ENCODE measurements around the gene CCDC71L.
A peak's percentile ranks its signal among the peaks of the same experiment; 100 is the strongest.

Gene CCDC71L

GRCh38 chr7:106658316-106659165 is 2.4 kb downstream of the CCDC71L start:
- no peak for DNase-seq

DNA sequence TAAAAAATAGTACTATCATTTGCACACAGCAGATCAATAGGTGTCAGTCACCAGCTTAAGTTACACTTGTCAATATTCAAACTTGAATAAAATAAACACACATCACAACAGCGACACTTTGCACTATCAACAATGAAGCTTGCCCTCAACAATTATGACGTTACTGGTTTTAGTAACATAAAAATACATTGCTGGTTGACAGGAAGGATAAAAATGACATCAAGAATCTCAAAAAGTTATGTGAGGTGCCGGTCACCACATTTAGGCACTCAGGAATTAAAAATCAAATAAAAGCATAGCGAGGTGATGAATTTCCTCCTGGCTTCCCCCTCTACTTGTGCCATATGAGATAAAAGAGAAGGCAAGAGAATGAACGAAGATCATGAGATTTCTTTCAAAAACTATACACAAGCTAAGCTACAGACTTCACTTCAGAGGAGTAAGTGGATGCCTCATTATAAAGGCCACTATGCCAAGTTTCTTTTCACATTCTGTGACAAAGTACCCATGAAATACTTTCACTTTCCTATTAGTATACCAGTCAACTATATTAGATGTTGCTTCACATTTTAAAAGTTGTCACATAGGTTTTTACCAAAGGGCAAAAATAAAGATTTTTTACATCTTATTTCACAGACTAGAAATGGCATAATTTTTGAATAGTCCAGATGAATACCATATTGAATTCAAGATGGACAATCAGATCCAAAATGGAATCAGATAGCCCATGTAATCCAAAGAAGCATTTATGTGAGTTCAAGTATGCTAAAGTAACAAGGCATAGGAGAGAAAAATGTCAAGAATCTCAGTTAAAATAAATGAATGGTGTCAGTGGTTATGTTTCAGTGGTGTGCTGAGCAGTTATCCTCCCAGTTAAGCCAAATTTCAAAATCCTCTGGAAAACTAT is 3.6 kb downstream of the CCDC71L start:
- no peak for DNase-seq

GRCh38 chr7:106655703-106656498 is 5.1 kb downstream of the CCDC71L start:
- DNase-seq, result no peak

DNA sequence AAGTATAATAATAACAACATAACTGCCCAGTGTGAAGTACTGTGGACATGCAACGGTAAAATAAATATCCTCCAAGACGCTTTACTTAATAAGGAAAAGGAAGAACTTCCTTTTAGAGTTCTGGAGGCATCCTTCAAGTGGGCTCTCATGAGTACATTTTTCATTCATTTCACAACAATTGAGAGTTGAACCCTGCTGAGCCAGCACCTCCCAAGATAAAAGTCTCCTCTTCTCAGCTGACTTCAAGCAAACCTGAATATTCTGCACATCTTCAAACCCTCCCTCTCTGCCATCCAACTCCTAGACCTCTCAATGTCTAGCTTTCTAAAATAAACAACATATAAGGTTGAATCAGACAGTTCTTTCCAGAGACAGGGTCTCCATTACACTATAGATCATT is 7.5 kb downstream of the CCDC71L start:
- DNase-seq, result no peak

GRCh38 chr7:106652909-106653308 is 8.0 kb downstream of the CCDC71L start:
- no peak for DNase-seq

- no peak for DNase-seq
Observed at GRCh38 chr7:106652092-106652491, 8.9 kb downstream of the CCDC71L start.

- no peak for DNase-seq
Observed at GRCh38 chr7:106646256-106646655, 14.7 kb downstream of the CCDC71L start.

- no peak for DNase-seq
Observed at GRCh38 chr7:106644999-106645398, 16.0 kb downstream of the CCDC71L start.

DNA sequence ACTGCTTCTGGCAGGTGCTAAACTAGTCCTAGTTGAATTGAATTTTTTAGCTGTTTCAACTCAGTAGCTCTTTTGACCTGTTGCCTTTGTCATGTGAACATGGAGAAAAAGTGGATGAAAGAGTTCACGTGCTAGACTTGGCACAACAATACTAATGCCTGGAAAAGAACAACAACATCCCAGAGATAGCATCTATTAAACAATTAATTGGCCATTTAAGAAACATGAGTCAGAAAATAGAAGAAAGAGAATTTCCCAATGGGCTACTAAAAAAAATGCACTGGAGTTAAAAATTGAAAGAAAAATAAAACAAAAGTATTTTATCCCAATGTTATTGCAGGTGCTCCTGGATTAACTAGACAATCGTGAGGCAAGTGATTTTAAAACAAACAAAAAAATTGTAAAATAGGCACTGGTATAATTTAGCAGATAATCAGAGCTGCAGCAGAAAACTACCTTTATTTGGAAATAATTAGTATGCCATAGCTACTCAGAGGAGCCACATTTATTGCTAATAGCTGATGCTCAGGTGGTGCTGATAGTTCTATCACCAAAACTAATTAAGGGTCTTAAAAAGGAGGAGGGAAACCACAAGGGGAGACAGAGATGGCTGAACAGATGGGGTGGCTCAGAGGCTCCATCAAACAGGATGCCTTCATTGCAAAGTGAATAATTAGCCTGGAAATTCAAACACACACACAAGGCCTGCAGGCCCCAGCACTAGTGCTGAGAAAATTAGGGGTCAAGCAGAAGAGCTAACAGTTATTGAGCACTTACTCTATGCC is 17.6 kb downstream of the CCDC71L start:
- no peak for DNase-seq

DNA sequence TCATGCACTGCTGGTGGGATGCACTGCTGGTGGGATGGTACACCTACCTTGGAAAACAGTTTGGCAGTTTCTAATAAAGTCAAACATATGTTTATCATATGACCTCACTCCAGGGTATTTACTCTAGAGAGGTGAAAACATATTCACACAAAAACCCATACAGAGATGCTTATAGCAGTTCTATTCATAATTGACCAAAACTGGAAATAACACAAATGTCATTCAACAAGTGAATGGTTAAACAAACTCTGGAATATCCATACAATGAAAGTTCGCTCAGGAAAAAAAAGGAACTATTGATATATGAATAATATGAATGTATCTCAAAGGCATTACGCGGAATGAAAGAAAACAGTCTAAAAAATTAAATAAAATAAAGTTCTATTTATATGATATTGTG is 19.5 kb downstream of the CCDC71L start:
- no peak for DNase-seq

DNA sequence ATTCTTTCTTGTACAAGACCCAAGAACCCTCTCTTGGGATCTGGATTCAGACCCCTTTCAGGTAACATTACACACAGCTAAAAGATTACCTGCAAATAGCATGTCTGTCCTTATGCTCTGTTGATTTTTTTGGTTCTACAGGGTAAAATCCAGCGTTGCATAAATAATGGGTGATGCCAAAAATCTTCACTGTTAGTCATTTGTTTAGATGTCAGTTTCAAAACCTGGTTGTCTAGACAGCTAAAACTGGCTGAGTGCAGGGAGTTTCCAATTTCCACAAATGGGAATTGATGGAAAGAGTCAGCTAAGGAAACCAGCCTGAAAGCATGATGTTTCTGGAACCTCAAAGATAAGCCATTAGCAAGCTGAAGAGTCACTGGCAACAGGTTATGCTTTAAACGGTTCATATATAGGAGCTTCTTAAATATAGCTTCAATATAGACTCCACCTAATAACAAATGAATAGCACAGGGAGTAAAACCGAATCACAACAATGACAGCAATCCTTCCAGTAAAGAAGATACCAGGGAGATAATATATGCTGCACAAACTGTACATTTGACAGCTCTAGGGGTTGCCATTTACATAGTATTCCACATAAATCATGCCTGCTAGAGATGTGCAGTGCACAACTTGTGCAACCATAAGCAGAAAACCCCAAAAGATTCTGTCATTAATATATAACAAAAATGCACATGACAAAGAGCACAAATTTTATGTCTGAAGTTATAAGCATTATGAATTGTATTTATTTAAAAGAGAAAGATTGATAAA is 20.4 kb downstream of the CCDC71L start:
- no peak for DNase-seq

- no peak for DNase-seq
Observed at GRCh38 chr7:106639476-106640334, 21.3 kb downstream of the CCDC71L start.

DNA sequence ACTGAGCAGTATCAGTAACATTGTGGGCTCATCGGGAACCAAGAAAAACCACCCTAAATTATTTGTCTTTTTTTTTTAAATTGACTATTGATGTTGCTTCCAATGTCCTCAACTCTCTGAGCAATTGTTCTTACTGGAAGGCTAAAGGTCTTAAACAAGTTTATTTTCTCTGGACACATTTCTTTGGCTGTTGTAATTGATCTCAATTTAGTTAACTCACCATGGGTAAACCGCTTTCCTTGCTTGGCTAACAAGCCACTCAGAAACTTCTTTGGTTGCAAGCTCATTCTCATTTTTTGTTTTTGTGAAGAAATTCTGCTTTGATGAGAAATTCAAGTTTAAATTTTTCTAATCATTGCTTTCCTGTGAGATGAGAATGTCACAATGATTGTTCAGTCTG is 25.5 kb downstream of the CCDC71L start:
- DNase-seq, result no peak

- no peak for DNase-seq
Observed at GRCh38 chr7:106634958-106635357, 26.0 kb downstream of the CCDC71L start.

DNA sequence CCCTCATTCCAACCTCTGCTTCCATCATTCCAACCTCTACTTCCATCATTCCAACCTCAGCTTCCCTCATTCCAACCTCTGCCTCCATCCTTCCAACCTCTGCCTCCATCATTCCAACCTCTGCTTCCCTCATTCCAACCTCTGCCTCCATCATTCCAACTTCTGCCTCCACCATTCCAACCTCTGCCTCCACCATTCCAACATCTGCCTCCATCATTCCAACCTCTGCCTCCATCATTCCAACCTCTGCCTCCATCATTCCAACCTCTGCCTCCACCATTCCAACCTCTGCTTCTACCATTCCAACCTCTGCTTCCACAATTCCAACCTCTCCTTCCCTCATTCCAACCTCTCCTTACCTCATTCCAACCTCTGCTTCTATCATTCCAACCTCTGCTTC is 30.3 kb downstream of the CCDC71L start:
- no peak for DNase-seq

DNA sequence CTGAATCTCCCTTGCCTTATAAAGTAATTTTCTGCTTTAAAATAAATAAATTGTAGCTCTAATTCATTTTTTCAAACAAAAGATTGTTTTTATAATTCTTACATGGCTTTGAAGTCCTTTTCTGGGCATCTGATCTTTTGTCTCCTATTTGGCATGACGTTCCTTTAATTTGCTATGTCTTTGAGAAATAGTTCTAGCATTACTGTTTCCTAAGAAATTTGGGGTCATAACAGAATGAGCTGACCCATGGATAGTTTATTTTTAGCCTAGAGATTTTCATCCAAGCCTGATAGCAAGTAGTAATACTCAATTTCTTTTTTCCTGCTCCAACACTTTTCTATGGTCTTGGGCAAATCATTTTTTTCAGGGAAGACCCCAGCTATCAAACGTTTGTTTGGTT is 31.4 kb downstream of the CCDC71L start:
- DNase-seq, result no peak

DNA sequence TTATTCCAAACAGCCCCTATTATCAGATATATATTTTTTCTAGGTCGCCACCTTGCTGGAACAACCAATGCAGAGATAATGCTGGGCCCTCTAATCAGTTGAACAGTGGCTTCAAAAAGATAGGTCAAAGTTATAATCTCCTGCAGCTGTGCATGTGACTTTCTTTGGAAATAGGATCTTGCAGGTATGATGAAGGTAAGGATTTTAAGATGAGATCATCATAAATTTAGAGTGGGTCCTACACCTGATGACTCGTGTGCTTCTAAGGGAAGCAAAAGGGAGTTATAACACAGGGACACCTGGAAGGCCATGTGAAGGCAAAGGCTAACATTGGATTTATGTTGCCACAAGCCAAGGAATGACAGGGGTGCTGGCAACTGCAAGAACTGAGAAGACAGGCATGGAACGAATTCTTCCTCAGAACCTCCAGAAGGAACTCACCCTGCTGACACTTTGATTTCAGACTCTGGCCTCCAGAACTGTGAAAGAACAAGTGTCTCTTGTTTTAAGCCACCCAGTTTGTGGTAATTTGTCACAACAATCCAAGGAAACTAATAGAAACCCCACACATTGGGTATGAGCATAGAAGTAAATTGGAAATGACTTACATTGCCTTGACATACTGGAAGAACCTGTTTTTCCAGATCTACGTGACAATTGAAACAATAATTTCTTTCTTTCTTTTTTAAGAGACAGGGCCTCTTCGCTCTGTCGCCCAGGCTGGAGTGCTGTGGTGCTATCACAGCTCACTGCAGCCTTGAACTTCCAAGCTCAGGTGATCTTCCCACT is 34.4 kb downstream of the CCDC71L start:
- DNase-seq, result peak; percentile 43

DNA sequence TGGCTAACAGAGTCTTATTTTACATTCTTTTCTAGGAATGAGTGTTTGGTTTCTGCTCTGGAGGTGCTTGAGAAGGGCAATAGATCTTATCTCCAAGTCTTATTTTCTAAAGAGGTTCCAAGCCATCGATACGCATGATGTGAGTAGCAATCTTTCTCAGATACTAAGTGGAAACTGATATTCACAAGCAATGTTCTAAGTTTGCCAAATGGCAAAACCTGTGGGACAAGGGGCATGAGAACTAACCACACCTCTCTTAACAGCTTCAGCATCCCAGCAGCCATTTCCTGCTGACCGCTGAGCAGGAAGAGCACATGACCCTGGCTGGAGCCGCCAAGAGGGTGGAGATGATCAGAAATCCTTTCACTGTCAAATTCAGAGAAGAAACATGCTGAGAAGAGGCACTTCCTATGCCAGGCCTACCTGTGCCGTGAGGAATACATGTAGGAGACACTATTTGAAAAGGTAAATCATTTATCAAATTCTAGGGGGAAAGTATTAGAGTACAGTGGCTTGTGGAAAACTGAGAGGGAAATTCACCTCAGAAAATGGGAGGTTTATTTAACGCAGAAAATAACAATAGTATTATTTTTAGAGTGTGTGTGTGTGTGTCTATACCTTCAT is 35.2 kb downstream of the CCDC71L start:
- no peak for DNase-seq

- DNase-seq, result no peak
Observed at GRCh38 chr7:106623853-106624252, 37.1 kb downstream of the CCDC71L start.

Data from DMS153 (cell line).